Activated CD4-positive, alpha-beta memory T cell treated with anti-CD3 and anti-CD28 coated beads, Interleukin-2, amount 10 ng/mL, durations not matched to agents 7 days and 5 days (primary cell): Measurements from ENCODE around the gene KHDRBS2. TPM values are rescaled to one million over a fixed set of nuclear protein-coding genes. Genes with fewer than 3 reads are reported as not detected.

Source experiments
- CTCF ChIA-PET: fragments of 350-600 bp; sonication (Branson Sonifier 250); formaldehyde crosslinking; loops from one replicate; lab custom pipeline; 2021; ENCODE audit warnings: antibody characterized with exemption, inconsistent platforms; lab: Charles Lee
- POLR2A ChIA-PET: fragments of 350-600 bp; sonication (Branson Sonifier 250); formaldehyde crosslinking; loops from one replicate; lab custom pipeline; 2021; ENCODE audit warnings: antibody characterized with exemption; lab: Charles Lee
- DNase-seq: peaks from one replicate; pipeline ENCODE4 v3.0.0-alpha.2; 2020
- H3K27ac Mint-ChIP-seq: one replicate; pipeline ENCODE4 v1.8.0; 2021; ENCODE audit warnings: mild to moderate bottlenecking, mixed read lengths
- H3K27me3 Mint-ChIP-seq: one replicate; pipeline ENCODE4 v1.8.0; 2021; ENCODE audit warnings: mixed read lengths
- H3K36me3 Mint-ChIP-seq: one replicate; pipeline ENCODE4 v1.8.0; 2021; ENCODE audit warnings: low read depth, mixed read lengths
- H3K4me1 Mint-ChIP-seq: one replicate; pipeline ENCODE4 v1.8.0; 2021; ENCODE audit warnings: mixed read lengths
- H3K4me3 Mint-ChIP-seq: one replicate; pipeline ENCODE4 v1.8.0; 2021; ENCODE audit warnings: mild to moderate bottlenecking, mixed read lengths
- H3K9me3 Mint-ChIP-seq: one replicate; pipeline ENCODE4 v1.8.0; 2021; ENCODE audit warnings: mixed read lengths
- total RNA-seq, 2 experiments: library from RNA; stranded (reverse); gene quantifications; one replicate each; pipeline ENCODE4 v1.2.3, GENCODE V29; 2021

The KHDRBS2 gene
- total RNA-seq, 2 experiments from 2014 or later = not detected

DNA sequence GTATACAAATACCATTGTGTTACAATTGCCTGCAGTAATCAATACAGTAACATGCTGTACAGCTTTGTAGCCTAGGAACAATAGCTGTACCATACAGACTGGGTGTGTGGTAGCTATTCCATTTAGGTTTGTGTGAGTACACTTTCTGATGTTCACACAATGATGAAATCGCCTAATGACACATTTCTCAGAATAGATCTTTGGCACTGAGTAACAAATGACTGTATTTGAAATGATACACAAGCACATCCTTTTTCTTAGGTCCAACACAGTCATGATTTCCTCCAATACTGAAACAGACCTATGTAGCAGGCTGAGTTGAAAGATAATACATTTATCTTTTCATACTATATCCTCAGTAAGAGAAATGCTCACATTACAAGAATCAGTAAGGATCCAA, 13.9 kb downstream of the KHDRBS2 start:
- CTCF ChIA-PET = no interaction called here
- POLR2A ChIA-PET = no interaction called here
- H3K9me3 Mint-ChIP-seq = no peaks in the 10 kb centered on the region
- H3K4me3 Mint-ChIP-seq = no peak overlapping the region
- no peaks in the 10 kb centered on the region for H3K27me3 Mint-ChIP-seq
- H3K36me3 Mint-ChIP-seq = no peaks in the 10 kb centered on the region
- DNase-seq = no peak
- H3K27ac Mint-ChIP-seq = no peak overlapping the region
- no peaks in the 10 kb centered on the region for H3K4me1 Mint-ChIP-seq

DNA sequence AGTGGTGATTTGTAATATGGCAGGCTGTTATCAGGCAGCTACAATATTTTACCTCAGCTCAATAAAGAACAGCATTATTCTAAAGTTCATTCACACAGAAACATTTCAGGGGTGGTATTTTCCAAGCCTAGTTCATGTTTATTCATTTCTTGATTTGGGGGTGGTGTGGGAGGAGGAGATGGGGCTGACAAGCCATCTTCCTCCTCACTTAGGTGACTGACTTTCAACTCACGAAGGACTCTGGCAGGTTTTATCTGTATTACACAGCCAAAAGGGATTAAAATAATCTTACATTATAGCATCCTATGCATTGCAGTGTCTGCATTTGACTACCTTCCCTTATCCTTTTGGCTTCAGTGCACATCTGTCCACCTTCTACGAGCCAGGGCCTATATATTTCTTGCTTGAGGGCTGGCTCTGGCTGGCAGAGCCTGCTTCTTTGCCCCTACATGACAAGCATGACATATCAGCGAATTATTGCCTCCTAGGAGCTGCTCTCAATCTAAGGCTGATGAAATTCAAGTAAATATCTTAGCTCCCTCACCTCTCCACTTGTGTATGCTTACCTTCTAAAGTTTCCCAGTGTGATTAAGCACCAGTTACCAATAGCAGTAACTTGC, 20.0 kb downstream of the KHDRBS2 start:
- Mint-ChIP-seq H3K4me3 (no peak overlapping the region), H3K36me3 (no peaks in the 10 kb centered on the region), H3K27me3 (no peaks in the 10 kb centered on the region), H3K4me1 (no peaks in the 10 kb centered on the region), H3K9me3 (no peaks in the 10 kb centered on the region), H3K27ac (no peak overlapping the region)
- ChIA-PET CTCF (no interaction called here), POLR2A (no interaction called here)
- DNase-seq = no peak

DNA sequence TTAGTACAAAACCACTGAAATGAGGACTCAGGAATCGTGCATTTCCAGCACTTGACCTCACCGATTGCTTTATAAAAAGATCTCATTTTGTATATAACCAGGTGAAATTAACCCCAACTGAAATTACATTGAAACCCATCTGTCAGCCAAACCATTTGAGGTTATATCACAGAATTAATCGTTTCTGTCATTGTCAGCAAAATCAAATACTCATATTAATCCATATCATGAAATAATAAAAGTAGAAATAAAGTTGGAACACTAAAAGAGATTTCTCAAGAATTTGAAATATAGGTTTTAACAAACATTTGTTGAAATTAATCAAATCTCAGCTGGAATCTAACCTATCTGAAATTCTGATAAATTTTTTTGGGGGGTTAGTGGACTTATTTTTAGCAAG, 23.7 kb downstream of the KHDRBS2 start:
- Mint-ChIP-seq H3K27ac (no peak overlapping the region), H3K9me3 (peaks cover 3% of the 10 kb centered on the region), H3K4me1 (no peaks in the 10 kb centered on the region), H3K27me3 (no peaks in the 10 kb centered on the region), H3K36me3 (no peaks in the 10 kb centered on the region), H3K4me3 (no peak overlapping the region)
- ChIA-PET POLR2A (no interaction called here), CTCF (no interaction called here)
- no peak for DNase-seq

DNA sequence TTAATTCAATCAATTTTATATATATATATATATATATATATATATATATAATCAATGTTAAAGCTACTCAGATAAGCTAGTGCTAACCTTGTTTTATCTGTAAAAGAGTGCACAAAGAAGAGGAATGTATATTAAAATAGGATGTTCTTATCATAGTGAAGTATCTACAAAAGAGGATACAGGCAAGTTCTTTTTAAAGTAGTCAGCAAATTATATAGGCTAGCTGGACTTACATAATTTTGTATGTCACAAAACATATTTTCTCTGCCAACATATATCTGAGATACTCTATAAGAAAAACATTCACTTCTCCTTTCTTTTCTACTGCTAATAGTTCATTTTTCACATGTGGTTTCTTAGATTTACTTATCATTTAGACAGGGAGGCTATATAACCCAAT, 39.9 kb downstream of the KHDRBS2 start:
- no peaks in the 10 kb centered on the region for H3K36me3 Mint-ChIP-seq
- no peak overlapping the region for H3K4me3 Mint-ChIP-seq
- ChIA-PET POLR2A (no interaction called here), CTCF (no interaction called here)
- no peaks in the 10 kb centered on the region for H3K27me3 Mint-ChIP-seq
- H3K9me3 Mint-ChIP-seq = no peaks in the 10 kb centered on the region
- no peaks in the 10 kb centered on the region for H3K4me1 Mint-ChIP-seq
- no peak overlapping the region for H3K27ac Mint-ChIP-seq
- DNase-seq = no peak

GRCh38 chr6:62236784-62237183, 49.2 kb downstream of the KHDRBS2 start:
- ChIA-PET CTCF (no interaction called here), POLR2A (no interaction called here)
- no peaks in the 10 kb centered on the region for H3K4me1 Mint-ChIP-seq
- no peaks in the 10 kb centered on the region for H3K36me3 Mint-ChIP-seq
- no peak overlapping the region for H3K27ac Mint-ChIP-seq
- H3K9me3 Mint-ChIP-seq = peaks cover 3% of the 10 kb centered on the region
- no peak for DNase-seq
- H3K4me3 Mint-ChIP-seq = no peak overlapping the region
- no peaks in the 10 kb centered on the region for H3K27me3 Mint-ChIP-seq

DNA sequence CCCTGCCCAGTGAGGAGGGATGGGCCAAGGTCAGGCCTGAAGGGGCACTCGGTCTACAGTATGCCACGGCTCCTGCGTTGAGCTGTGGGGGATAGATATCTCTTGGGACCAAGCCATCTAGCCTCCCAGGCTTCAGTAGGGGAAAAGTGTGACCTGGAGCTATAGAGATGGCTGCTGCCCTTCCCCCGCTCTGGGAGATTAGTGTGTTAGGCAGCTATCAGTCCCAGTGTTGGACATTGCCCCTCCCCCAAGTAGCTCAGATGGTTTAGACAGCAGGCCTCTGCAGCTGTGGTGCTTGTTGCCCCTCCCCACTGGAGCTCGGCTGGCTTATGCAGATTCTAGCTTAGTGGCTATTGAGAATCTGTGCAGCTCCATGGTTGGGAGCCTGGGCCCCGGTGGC, 56.8 kb downstream of the KHDRBS2 start:
- no peaks in the 10 kb centered on the region for H3K36me3 Mint-ChIP-seq
- H3K9me3 Mint-ChIP-seq = peaks cover 14% of the 10 kb centered on the region
- CTCF ChIA-PET = no interaction called here

DNA sequence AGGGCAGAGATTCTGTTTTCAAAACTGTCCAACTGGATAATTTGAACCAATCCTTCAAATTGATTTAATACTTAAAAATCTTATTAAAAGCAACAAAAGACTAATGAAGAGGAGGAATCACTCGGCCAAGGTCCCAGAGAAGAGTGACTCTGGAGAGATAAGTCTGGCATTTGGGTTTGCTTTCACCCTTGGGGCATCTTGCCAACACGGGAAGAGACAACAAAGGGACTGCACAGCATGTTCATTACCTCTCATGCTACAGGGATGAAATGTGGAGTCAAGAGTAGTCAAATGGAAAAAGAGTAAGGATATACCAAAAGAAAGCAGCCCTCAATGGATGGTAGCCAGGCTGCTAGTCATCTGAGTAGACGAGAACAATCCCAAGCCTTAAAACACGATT, 68.2 kb downstream of the KHDRBS2 start:
- H3K4me1 Mint-ChIP-seq = no peaks in the 10 kb centered on the region
- DNase-seq = no peak
- H3K36me3 Mint-ChIP-seq = no peaks in the 10 kb centered on the region
- H3K9me3 Mint-ChIP-seq = peaks cover 6% of the 10 kb centered on the region
- H3K27me3 Mint-ChIP-seq = no peaks in the 10 kb centered on the region
- ChIA-PET CTCF (no interaction called here), POLR2A (no interaction called here)
- H3K27ac Mint-ChIP-seq = no peak overlapping the region
- no peak overlapping the region for H3K4me3 Mint-ChIP-seq

More for the DNA sequence above, 56.8 kb downstream of the KHDRBS2 start:
- no peaks in the 10 kb centered on the region for H3K27me3 Mint-ChIP-seq
- H3K27ac Mint-ChIP-seq = no peak overlapping the region
- no peaks in the 10 kb centered on the region for H3K4me1 Mint-ChIP-seq
- DNase-seq = no peak
- H3K4me3 Mint-ChIP-seq = no peak overlapping the region
- POLR2A ChIA-PET = no interaction called here

DNA sequence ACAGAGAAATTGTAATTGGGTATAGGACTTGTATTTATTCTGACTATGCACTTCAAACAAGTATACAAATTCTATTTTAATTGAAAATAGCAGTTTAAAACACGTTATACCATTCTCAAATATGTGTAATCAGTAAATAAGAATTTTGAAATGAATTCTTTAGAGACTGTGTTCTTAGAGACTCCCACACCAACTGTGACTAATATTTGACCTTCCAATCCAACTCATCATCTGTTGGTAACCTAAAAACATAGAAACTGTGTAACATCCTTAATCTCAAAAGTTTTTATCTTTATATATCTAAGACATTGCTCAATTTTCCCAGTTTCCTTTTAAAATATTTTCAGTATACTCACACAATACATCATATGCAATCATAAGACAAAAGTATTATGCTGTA, 83.9 kb downstream of the KHDRBS2 start:
- ChIA-PET POLR2A (no interaction called here), CTCF (no interaction called here)
- no peak for DNase-seq
- H3K36me3 Mint-ChIP-seq = no peaks in the 10 kb centered on the region
- no peaks in the 10 kb centered on the region for H3K4me1 Mint-ChIP-seq
- no peak overlapping the region for H3K27ac Mint-ChIP-seq
- H3K27me3 Mint-ChIP-seq = no peaks in the 10 kb centered on the region
- peaks cover 3% of the 10 kb centered on the region for H3K9me3 Mint-ChIP-seq
- H3K4me3 Mint-ChIP-seq = no peak overlapping the region

GRCh38 chr6:62192593-62192992, 93.4 kb downstream of the KHDRBS2 start:
- Mint-ChIP-seq H3K4me3 (no peak overlapping the region), H3K27ac (no peak overlapping the region), H3K9me3 (peaks cover 18% of the 10 kb centered on the region), H3K4me1 (no peaks in the 10 kb centered on the region), H3K27me3 (no peaks in the 10 kb centered on the region), H3K36me3 (no peaks in the 10 kb centered on the region)
- ChIA-PET POLR2A (no interaction called here), CTCF (no interaction called here)
- no peak for DNase-seq

- ChIA-PET CTCF (no interaction called here), POLR2A (no interaction called here)
- DNase-seq = no peak
- H3K9me3 Mint-ChIP-seq = peaks cover 5% of the 10 kb centered on the region
- H3K27ac Mint-ChIP-seq = no peak overlapping the region
- no peak overlapping the region for H3K4me3 Mint-ChIP-seq
- H3K27me3 Mint-ChIP-seq = no peaks in the 10 kb centered on the region
- no peaks in the 10 kb centered on the region for H3K36me3 Mint-ChIP-seq
- no peaks in the 10 kb centered on the region for H3K4me1 Mint-ChIP-seq
Observed at GRCh38 chr6:62175195-62175594, 110.8 kb downstream of the KHDRBS2 start.

GRCh38 chr6:62174548-62174947, 111.5 kb downstream of the KHDRBS2 start:
- H3K4me3 Mint-ChIP-seq = no peak overlapping the region
- H3K27me3 Mint-ChIP-seq = no peaks in the 10 kb centered on the region
- H3K36me3 Mint-ChIP-seq = no peaks in the 10 kb centered on the region
- no peak overlapping the region for H3K27ac Mint-ChIP-seq
- peaks cover 3% of the 10 kb centered on the region for H3K9me3 Mint-ChIP-seq
- no peaks in the 10 kb centered on the region for H3K4me1 Mint-ChIP-seq
- ChIA-PET CTCF (no interaction called here), POLR2A (no interaction called here)
- DNase-seq = no peak

DNA sequence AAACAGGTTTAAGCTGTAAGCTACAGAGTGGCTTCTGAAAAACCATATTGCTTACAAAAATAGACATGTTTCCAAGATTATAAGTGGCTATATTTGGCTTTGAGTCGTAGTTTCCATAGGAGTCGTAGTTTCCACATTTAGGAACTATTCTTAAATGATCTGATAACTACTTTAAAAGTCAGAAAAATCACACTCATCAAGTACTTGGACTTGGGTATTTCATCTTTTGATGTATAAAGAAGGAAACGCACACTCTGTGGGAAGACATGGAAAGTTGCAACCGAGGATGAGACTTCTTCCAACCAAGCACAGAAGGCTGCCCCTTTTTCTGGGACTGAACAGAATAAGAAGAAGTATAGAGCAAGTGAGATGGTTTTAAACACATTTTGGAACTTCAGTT, 118.3 kb downstream of the KHDRBS2 start:
- Mint-ChIP-seq H3K27ac (no peak overlapping the region), H3K4me1 (no peaks in the 10 kb centered on the region), H3K4me3 (no peak overlapping the region), H3K9me3 (peaks cover 6% of the 10 kb centered on the region), H3K36me3 (no peaks in the 10 kb centered on the region), H3K27me3 (no peaks in the 10 kb centered on the region)
- DNase-seq = no peak
- ChIA-PET POLR2A (no interaction called here), CTCF (no interaction called here)

- peaks cover 6% of the 10 kb centered on the region for H3K9me3 Mint-ChIP-seq
- no peak overlapping the region for H3K27ac Mint-ChIP-seq
- DNase-seq = no peak
- no peaks in the 10 kb centered on the region for H3K36me3 Mint-ChIP-seq
- no peak overlapping the region for H3K4me3 Mint-ChIP-seq
- ChIA-PET POLR2A (no interaction called here), CTCF (no interaction called here)
- no peaks in the 10 kb centered on the region for H3K27me3 Mint-ChIP-seq
- no peaks in the 10 kb centered on the region for H3K4me1 Mint-ChIP-seq
Observed at GRCh38 chr6:62162858-62163257, 123.2 kb downstream of the KHDRBS2 start.

DNA sequence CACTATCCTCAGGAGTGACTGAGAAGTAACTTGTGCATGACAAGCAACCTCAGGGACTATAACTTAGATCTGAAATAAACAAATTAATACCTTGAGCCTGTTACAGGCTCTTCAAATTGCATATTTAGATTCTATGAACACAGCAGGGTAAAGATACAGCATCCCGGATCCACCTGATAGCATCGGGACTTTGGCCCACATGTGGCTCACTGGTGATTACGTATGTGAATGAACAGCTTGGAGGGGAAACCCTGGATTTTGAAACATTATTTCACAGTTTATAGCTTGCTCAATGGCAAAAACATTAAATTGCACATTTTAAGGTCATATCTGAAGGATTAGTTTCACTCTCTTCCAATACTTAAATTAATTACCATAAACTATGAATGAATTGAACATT, 133.2 kb downstream of the KHDRBS2 start:
- H3K9me3 Mint-ChIP-seq = peaks cover 2% of the 10 kb centered on the region
- POLR2A ChIA-PET = no interaction called here
- H3K27me3 Mint-ChIP-seq = no peaks in the 10 kb centered on the region
- no peaks in the 10 kb centered on the region for H3K4me1 Mint-ChIP-seq
- no peak overlapping the region for H3K4me3 Mint-ChIP-seq
- CTCF ChIA-PET = no interaction called here
- DNase-seq = no peak
- H3K27ac Mint-ChIP-seq = no peak overlapping the region
- no peaks in the 10 kb centered on the region for H3K36me3 Mint-ChIP-seq
